HEK293 (cell line): ENCODE data around the gene GGNBP2.

Experiments used
- CTCF ChIA-PET: fragments of 350-600 bp; formaldehyde crosslinking; extraction: SDS; loops from one replicate; lab custom pipeline; 2021; ENCODE audit warnings: antibody characterized with exemption; lab: Yijun Ruan, JAX
- POLR2A ChIA-PET: fragments of 300-600 bp; formaldehyde crosslinking; extraction: SDS; loops from one replicate; lab custom pipeline; 2020; ENCODE audit warnings: antibody characterized with exemption, inconsistent platforms; lab: Yijun Ruan, JAX
- H3K27ac ChIP-seq: fragments of 200-500 bp; sonication (Bioruptor generic); 2 replicates; pipeline ENCODE4 v1.5.1; 2014; ENCODE audit warnings: low read depth, low read length, control low read depth, inconsistent platforms; ENCODE audit errors: extremely low read depth
- H3K36me3 ChIP-seq, 2 experiments: fragments of 200-500 bp in 1 of 2; sonication (Bioruptor generic) in 1 of 2; 1 replicate in 1 of 2; 2 replicates in 1 of 2; pipeline ENCODE4 v1.5.1; 2014 to 2017; ENCODE audit warnings: inconsistent platforms in 2 of 2, low read length in 2 of 2; ENCODE audit not compliant: control insufficient read depth in 2 of 2, insufficient read depth in 1 of 2
- H3K4me1 ChIP-seq: fragments of 200-500 bp; sonication (Bioruptor generic); 2 replicates; pipeline ENCODE4 v1.5.1; 2014; ENCODE audit warnings: mild to moderate bottlenecking, low read length, inconsistent platforms; ENCODE audit not compliant: control insufficient read depth, insufficient read depth
- H3K4me3 ChIP-seq: 2 replicates; pipeline ENCODE4 v1.5.1; 2011; ENCODE audit warnings: low read depth, mild to moderate bottlenecking, control low read depth, low read length, moderate library complexity
- H3K9me3 ChIP-seq: fragments of 200-500 bp; sonication (Bioruptor generic); 2 replicates; pipeline ENCODE4 v1.5.1; 2014; ENCODE audit warnings: low read depth, low read length, inconsistent platforms; ENCODE audit not compliant: control insufficient read depth, insufficient read depth
- IKZF3 ChIP-seq: fragments of 450-650 bp; IDR thresholded peaks from 2 replicates; pipeline ENCODE4 v1.5.0; 2018; ENCODE audit warnings: missing biosample characterization, mild to moderate bottlenecking, missing genetic modification characterization, moderate library complexity
- KLF10 ChIP-seq: fragments of 450-650 bp; IDR thresholded peaks from 2 replicates; pipeline ENCODE4 v1.5.1; 2018; ENCODE audit warnings: missing biosample characterization, mild to moderate bottlenecking, missing genetic modification characterization
- ZBTB17 ChIP-seq: fragments of 450-650 bp; formaldehyde crosslinking; IDR thresholded peaks from 2 replicates; pipeline ENCODE4 v1.5.1; 2016; ENCODE audit warnings: missing biosample characterization, missing genetic modification characterization
- ZFP3 ChIP-seq: fragments of 450-650 bp; formaldehyde crosslinking; IDR thresholded peaks from 2 replicates; pipeline ENCODE4 v1.5.1; 2016; ENCODE audit warnings: low read depth, missing biosample characterization, missing genetic modification characterization
- ZFP41 ChIP-seq: fragments of 450-650 bp; formaldehyde crosslinking; IDR thresholded peaks from 2 replicates; pipeline ENCODE4 v1.5.1; 2016; ENCODE audit warnings: missing biosample characterization, missing genetic modification characterization, borderline replicate concordance
- ZFP69B ChIP-seq: fragments of 450-650 bp; formaldehyde crosslinking; IDR thresholded peaks from 2 replicates; pipeline ENCODE4 v1.5.1; 2016; ENCODE audit warnings: missing biosample characterization, missing genetic modification characterization
- ZNF366 ChIP-seq: fragments of 450-650 bp; formaldehyde crosslinking; conservative IDR thresholded peaks from 2 replicates; pipeline ENCODE4 v1.5.1; 2016; ENCODE audit warnings: missing biosample characterization, missing genetic modification characterization
- ZNF391 ChIP-seq: fragments of 450-650 bp; formaldehyde crosslinking; IDR thresholded peaks from 2 replicates; pipeline ENCODE4 v1.5.1; 2016; ENCODE audit warnings: low read depth, missing biosample characterization, missing genetic modification characterization, borderline replicate concordance
- ZNF394 ChIP-seq: fragments of 450-650 bp; formaldehyde crosslinking; IDR thresholded peaks from 2 replicates; pipeline ENCODE4 v1.5.1; 2016; ENCODE audit warnings: missing biosample characterization, missing genetic modification characterization, mild to moderate bottlenecking, moderate library complexity, borderline replicate concordance
- ZNF600 ChIP-seq: fragments of 450-650 bp; formaldehyde crosslinking; IDR thresholded peaks from 2 replicates; pipeline ENCODE4 v1.5.1; 2016; ENCODE audit warnings: missing biosample characterization, missing genetic modification characterization
- ZNF658 ChIP-seq: fragments of 450-650 bp; formaldehyde crosslinking; IDR thresholded peaks from 2 replicates; pipeline ENCODE4; 2016; ENCODE audit warnings: missing biosample characterization, missing genetic modification characterization
- ZNF791 ChIP-seq: fragments of 450-650 bp; formaldehyde crosslinking; IDR thresholded peaks from 2 replicates; pipeline ENCODE4 v1.5.1; 2016; ENCODE audit warnings: missing biosample characterization, missing genetic modification characterization
- TF ChIP-seq, protein P1 (sequence below): fragments of 450-650 bp; formaldehyde crosslinking; IDR thresholded peaks from 2 replicates; pipeline ENCODE4 v1.5.1; 2016; ENCODE audit warnings: missing biosample characterization, missing genetic modification characterization
- TF ChIP-seq, protein P2 (sequence below): fragments of 450-650 bp; formaldehyde crosslinking; IDR thresholded peaks from 2 replicates; pipeline ENCODE4 v1.5.1; 2016; ENCODE audit warnings: missing biosample characterization, missing genetic modification characterization
- TF ChIP-seq, protein P3 (sequence below): fragments of 450-650 bp; formaldehyde crosslinking; conservative IDR thresholded peaks from 2 replicates; pipeline ENCODE4 v1.5.1; 2016; ENCODE audit warnings: low read depth, missing biosample characterization, missing genetic modification characterization
- TF ChIP-seq, protein P4 (sequence below): fragments of 450-650 bp; formaldehyde crosslinking; conservative IDR thresholded peaks from 2 replicates; pipeline ENCODE4 v1.5.1; 2016; ENCODE audit warnings: low read depth, missing biosample characterization, missing genetic modification characterization
- TF ChIP-seq, protein P5 (sequence below): fragments of 450-650 bp; formaldehyde crosslinking; IDR thresholded peaks from 2 replicates; pipeline ENCODE4 v1.5.1; 2016; ENCODE audit warnings: missing biosample characterization, missing genetic modification characterization
- TF ChIP-seq, protein P6 (sequence below): fragments of 450-650 bp; formaldehyde crosslinking; IDR thresholded peaks from 2 replicates; pipeline ENCODE4 v1.5.1; 2017; ENCODE audit warnings: missing biosample characterization, missing genetic modification characterization

The GGNBP2 gene

DNA sequence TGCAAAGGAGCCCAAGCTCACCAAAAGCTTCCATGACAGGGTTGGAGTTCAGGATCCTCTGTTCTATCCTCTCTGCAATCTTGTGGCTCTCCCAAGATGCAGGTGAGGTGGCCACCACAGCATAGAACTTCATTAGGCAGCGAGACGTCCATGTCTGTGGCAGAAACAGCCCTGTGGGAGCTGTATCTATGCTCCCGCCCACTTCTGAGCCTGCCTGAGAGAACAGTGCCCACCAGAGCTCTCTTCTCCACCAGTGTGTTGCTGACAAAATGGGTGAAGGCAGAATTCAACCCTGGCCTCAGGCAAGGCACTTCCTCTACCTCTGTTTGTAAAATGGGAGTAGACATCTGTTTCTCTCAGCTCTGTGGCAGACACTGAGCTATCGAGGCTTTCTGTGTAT is 28.9 kb upstream of the GGNBP2 start (continued):
- no peak for TF ChIP-seq IKZF3
- TF ChIP-seq, protein P1, sequence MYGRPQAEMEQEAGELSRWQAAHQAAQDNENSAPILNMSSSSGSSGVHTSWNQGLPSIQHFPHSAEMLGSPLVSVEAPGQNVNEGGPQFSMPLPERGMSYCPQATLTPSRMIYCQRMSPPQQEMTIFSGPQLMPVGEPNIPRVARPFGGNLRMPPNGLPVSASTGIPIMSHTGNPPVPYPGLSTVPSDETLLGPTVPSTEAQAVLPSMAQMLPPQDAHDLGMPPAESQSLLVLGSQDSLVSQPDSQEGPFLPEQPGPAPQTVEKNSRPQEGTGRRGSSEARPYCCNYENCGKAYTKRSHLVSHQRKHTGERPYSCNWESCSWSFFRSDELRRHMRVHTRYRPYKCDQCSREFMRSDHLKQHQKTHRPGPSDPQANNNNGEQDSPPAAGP (tag by site-specific recombination) = no peak
- no peak for TF ChIP-seq ZFP41
- TF ChIP-seq ZBTB17 (tag by site-specific recombination) = no peak
- no peak for TF ChIP-seq ZFP69B
- TF ChIP-seq, protein P2, sequence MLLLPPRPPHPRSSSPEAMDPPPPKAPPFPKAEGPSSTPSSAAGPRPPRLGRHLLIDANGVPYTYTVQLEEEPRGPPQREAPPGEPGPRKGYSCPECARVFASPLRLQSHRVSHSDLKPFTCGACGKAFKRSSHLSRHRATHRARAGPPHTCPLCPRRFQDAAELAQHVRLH (tag by site-specific recombination) = no peak
- no peak for TF ChIP-seq ZNF394
- TF ChIP-seq ZNF791 (tag by site-specific recombination) = no peak
- TF ChIP-seq ZNF366 (tag by site-specific recombination) = no peak

DNA sequence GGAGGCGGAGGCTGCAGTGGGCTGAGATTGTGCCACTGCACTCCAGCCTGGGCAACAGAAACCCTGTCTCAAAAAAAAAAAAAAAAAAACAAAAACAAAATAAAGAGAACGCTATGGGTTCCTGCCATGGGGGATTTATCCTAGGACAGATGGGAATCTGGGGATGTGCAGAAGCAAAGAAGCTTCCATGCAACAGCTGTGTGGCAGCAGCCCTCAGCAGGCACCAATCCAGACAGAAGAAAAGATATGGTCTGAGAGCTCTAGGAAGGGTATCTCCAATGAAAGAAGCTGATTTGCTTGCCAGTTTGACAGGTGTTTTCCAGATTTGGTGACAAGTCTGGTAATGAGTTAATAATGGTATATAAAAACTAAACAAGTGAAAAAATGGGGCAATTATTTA is 21.6 kb upstream of the GGNBP2 start:
- no peaks in the 10 kb centered on the region for H3K4me1 ChIP-seq
- no peaks in the 10 kb centered on the region for H3K9me3 ChIP-seq
- no peak overlapping the region for H3K27ac ChIP-seq
- POLR2A ChIA-PET = interaction anchor here (0.7 kb wide), 4 partner anchors 10 to 444 kb away, joined by 3 to 4 read pairs (median 3); no protein-coding TSS in a partner anchor
- H3K4me3 ChIP-seq = no peak overlapping the region
- TF ChIP-seq, protein P3, sequence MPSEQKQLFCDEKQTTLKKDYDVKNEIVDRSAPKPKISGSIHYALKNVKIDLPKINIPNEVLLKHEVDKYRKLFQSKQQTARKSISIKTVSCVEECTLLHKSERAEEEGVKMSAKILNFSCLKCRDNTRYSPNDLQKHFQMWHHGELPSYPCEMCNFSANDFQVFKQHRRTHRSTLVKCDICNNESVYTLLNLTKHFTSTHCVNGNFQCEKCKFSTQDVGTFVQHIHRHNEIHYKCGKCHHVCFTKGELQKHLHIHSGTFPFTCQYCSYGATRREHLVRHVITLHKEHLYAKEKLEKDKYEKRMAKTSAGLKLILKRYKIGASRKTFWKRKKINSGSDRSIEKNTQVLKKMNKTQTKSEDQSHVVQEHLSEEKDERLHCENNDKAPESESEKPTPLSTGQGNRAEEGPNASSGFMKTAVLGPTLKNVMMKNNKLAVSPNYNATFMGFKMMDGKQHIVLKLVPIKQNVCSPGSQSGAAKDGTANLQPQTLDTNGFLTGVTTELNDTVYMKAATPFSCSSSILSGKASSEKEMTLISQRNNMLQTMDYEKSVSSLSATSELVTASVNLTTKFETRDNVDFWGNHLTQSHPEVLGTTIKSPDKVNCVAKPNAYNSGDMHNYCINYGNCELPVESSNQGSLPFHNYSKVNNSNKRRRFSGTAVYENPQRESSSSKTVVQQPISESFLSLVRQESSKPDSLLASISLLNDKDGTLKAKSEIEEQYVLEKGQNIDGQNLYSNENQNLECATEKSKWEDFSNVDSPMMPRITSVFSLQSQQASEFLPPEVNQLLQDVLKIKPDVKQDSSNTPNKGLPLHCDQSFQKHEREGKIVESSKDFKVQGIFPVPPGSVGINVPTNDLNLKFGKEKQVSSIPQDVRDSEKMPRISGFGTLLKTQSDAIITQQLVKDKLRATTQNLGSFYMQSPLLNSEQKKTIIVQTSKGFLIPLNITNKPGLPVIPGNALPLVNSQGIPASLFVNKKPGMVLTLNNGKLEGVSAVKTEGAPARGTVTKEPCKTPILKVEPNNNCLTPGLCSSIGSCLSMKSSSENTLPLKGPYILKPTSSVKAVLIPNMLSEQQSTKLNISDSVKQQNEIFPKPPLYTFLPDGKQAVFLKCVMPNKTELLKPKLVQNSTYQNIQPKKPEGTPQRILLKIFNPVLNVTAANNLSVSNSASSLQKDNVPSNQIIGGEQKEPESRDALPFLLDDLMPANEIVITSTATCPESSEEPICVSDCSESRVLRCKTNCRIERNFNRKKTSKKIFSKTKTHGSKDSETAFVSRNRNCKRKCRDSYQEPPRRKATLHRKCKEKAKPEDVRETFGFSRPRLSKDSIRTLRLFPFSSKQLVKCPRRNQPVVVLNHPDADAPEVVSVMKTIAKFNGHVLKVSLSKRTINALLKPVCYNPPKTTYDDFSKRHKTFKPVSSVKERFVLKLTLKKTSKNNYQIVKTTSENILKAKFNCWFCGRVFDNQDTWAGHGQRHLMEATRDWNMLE = no peak
- TF ChIP-seq, protein P4, sequence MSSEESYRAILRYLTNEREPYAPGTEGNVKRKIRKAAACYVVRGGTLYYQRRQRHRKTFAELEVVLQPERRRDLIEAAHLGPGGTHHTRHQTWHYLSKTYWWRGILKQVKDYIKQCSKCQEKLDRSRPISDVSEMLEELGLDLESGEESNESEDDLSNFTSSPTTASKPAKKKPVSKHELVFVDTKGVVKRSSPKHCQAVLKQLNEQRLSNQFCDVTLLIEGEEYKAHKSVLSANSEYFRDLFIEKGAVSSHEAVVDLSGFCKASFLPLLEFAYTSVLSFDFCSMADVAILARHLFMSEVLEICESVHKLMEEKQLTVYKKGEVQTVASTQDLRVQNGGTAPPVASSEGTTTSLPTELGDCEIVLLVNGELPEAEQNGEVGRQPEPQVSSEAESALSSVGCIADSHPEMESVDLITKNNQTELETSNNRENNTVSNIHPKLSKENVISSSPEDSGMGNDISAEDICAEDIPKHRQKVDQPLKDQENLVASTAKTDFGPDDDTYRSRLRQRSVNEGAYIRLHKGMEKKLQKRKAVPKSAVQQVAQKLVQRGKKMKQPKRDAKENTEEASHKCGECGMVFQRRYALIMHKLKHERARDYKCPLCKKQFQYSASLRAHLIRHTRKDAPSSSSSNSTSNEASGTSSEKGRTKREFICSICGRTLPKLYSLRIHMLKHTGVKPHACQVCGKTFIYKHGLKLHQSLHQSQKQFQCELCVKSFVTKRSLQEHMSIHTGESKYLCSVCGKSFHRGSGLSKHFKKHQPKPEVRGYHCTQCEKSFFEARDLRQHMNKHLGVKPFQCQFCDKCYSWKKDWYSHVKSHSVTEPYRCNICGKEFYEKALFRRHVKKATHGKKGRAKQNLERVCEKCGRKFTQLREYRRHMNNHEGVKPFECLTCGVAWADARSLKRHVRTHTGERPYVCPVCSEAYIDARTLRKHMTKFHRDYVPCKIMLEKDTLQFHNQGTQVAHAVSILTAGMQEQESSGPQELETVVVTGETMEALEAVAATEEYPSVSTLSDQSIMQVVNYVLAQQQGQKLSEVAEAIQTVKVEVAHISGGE (tag by site-specific recombination) = no peak
- TF ChIP-seq KLF10 (tag by site-specific recombination) (no peak), ZNF600 (tag by site-specific recombination) (no peak)
- peaks cover 87 to 89% of the 10 kb centered on the region in 2 experiments for H3K36me3 ChIP-seq
- CTCF ChIA-PET = interaction anchor here (2.0 kb wide), 1 partner anchor 11 kb away, joined by 13 read pairs; the partner anchor contains the start of genes MYO19 and PIGW

DNA sequence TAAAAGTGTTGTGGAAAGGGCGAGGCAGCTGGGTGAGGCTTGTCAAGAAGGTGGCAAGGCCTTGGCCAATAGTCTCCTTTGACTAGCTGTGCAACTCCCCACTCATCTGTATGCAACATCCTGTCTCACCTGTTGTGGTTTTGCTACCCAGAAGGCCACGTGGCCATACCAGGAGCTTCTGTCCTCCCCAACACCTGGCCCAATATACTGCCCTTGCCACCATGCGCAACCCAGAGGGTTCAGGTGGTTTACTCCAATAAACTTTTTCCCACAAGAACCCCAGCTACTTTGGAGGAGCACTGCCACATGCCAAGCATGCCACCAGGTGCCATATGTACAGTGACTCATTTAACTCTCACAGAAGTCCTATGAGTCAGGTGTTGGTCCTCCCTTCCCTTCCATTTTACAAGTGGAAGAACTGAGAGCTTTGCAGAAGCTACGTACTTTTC is 20.3 kb upstream of the GGNBP2 start:
- Histone ChIP-seq H3K9me3 (no peaks in the 10 kb centered on the region), H3K36me3 (peaks cover 84 to 92% of the 10 kb centered on the region in 2 experiments), H3K4me3 (no peak overlapping the region), H3K4me1 (no peaks in the 10 kb centered on the region), H3K27ac (no peak overlapping the region)
- POLR2A ChIA-PET = interaction anchor here (0.9 to 1.6 kb wide), 4 partner anchors 9 to 12 kb away, joined by 4 to 6 read pairs (median 4); partner anchors contain the start of genes MYO19 and PIGW
- CTCF ChIA-PET = interaction anchor here (0.6 to 2.0 kb wide), 3 partner anchors 10 to 534 kb away, joined by 3 to 13 read pairs (median 3); partner anchors contain the start of genes MYO19 and PIGW
- TF ChIP-seq ZFP3 (tag by site-specific recombination) (no peak), ZNF391 (tag by site-specific recombination) (no peak), ZNF658 (tag by site-specific recombination) (no peak)
- TF ChIP-seq, protein P5, sequence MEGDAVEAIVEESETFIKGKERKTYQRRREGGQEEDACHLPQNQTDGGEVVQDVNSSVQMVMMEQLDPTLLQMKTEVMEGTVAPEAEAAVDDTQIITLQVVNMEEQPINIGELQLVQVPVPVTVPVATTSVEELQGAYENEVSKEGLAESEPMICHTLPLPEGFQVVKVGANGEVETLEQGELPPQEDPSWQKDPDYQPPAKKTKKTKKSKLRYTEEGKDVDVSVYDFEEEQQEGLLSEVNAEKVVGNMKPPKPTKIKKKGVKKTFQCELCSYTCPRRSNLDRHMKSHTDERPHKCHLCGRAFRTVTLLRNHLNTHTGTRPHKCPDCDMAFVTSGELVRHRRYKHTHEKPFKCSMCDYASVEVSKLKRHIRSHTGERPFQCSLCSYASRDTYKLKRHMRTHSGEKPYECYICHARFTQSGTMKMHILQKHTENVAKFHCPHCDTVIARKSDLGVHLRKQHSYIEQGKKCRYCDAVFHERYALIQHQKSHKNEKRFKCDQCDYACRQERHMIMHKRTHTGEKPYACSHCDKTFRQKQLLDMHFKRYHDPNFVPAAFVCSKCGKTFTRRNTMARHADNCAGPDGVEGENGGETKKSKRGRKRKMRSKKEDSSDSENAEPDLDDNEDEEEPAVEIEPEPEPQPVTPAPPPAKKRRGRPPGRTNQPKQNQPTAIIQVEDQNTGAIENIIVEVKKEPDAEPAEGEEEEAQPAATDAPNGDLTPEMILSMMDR (tag by site-specific recombination) = no peak
- TF ChIP-seq, protein P6, sequence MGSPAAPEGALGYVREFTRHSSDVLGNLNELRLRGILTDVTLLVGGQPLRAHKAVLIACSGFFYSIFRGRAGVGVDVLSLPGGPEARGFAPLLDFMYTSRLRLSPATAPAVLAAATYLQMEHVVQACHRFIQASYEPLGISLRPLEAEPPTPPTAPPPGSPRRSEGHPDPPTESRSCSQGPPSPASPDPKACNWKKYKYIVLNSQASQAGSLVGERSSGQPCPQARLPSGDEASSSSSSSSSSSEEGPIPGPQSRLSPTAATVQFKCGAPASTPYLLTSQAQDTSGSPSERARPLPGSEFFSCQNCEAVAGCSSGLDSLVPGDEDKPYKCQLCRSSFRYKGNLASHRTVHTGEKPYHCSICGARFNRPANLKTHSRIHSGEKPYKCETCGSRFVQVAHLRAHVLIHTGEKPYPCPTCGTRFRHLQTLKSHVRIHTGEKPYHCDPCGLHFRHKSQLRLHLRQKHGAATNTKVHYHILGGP = no peak
